HG03342 (cell line): ENCODE results near the gene OR6C70.

Source experiments
- ATAC-seq: cut with Tn5 transposase; IDR thresholded peaks from one replicate; pipeline ENCODE4 v1.9.1; 2021; ENCODE audit warnings: mild to moderate bottlenecking, moderate library complexity; ENCODE audit not compliant: unreplicated experiment

The OR6C70 gene

GRCh38 chr12:55420307-55420962, 49.5 kb downstream of the OR6C70 start:
- ATAC-seq: no peak
